Subcutaneous adipose tissue (tissue), 4 donors: ENCODE results near the gene LTA4H. TPM values are rescaled to one million over a fixed set of nuclear protein-coding genes. Genes with fewer than 3 reads are reported as not detected.

Source experiments
- CTCF ChIP-seq: fragments of 450-650 bp; IDR thresholded peaks from one replicate; pipeline ENCODE4 v1.5.1; 2016; ENCODE audit warnings: low read depth, mild to moderate bottlenecking, control low read depth, antibody characterized with exemption, moderate library complexity
- total RNA-seq, 4 donors: library from RNA; depleted of rRNA; stranded (reverse); fragments of >200 nt; gene quantifications; one replicate each; pipeline ENCODE4 v1.1.0, GENCODE V29; 2016

The LTA4H gene
- total RNA-seq, 4 donors from 2014 or later = 43.3 to 156 (median 57.0) TPM

GRCh38 chr12:95963096-95963495 lies 72.3 kb downstream of the LTA4H start:
- no peak for TF ChIP-seq CTCF

- TF ChIP-seq CTCF = no peak
Measured at GRCh38 chr12:95962222-95962621, 73.2 kb downstream of the LTA4H start.

- TF ChIP-seq CTCF = no peak
Measured at GRCh38 chr12:95960241-95960640, 75.1 kb downstream of the LTA4H start.

- TF ChIP-seq CTCF = no peak
Measured at GRCh38 chr12:95959107-95959506, 76.3 kb downstream of the LTA4H start.

GRCh38 chr12:95956557-95957145 lies 78.7 kb downstream of the LTA4H start:
- TF ChIP-seq CTCF = no peak

GRCh38 chr12:95955549-95956159 lies 79.7 kb downstream of the LTA4H start:
- no peak for TF ChIP-seq CTCF

- no peak for TF ChIP-seq CTCF
Measured at GRCh38 chr12:95953000-95953399, 82.4 kb downstream of the LTA4H start.
